HepG2 (cell line): ENCODE results near the gene HSPB2. TPM values are rescaled to one million over a fixed set of nuclear protein-coding genes. Genes with fewer than 3 reads are reported as not detected.

Experiments
- ELF4 ChIP-seq: sonication (generic); formaldehyde crosslinking; IDR thresholded peaks from 2 replicates; pipeline ENCODE4 v1.5.0; 2020; ENCODE audit warnings: missing genetic modification reagents, mild to moderate bottlenecking, moderate library complexity, borderline replicate concordance
- FOXK1 ChIP-seq: sonication (generic); formaldehyde crosslinking; IDR thresholded peaks from 2 replicates; pipeline ENCODE4 v1.4.0; 2020; ENCODE audit warnings: low read depth, missing genetic modification reagents, borderline replicate concordance
- HNF4A ChIP-seq: sonication (generic); formaldehyde crosslinking; IDR thresholded peaks from 2 replicates; pipeline ENCODE4 v1.4.0; 2020; ENCODE audit warnings: missing genetic modification reagents
- IRF2 ChIP-seq: IDR thresholded peaks from 2 replicates; pipeline ENCODE4 v1.6.1; 2018; ENCODE audit warnings: missing genetic modification reagents, missing compliant biosample characterization
- KDM6A ChIP-seq: IDR thresholded peaks from 2 replicates; pipeline ENCODE4 v1.6.1; 2016; ENCODE audit warnings: low read depth
- KLF15 ChIP-seq: sonication (generic); formaldehyde crosslinking; IDR thresholded peaks from 2 replicates; pipeline ENCODE4 v1.8.1; 2023; ENCODE audit warnings: borderline replicate concordance, mild to moderate bottlenecking, inconsistent platforms, missing genetic modification reagents, mixed read lengths
- MAFG ChIP-seq: sonication (generic); formaldehyde crosslinking; IDR thresholded peaks from 2 replicates; pipeline ENCODE4 v1.5.1; 2020; ENCODE audit warnings: mild to moderate bottlenecking, missing genetic modification reagents
- MEIS1 ChIP-seq: sonication (generic); formaldehyde crosslinking; IDR thresholded peaks from 2 replicates; pipeline ENCODE4 v1.9.0; 2021; ENCODE audit warnings: mild to moderate bottlenecking, missing genetic modification reagents, moderate library complexity, borderline replicate concordance
- SMC3 ChIP-seq: IDR thresholded peaks from 2 replicates; pipeline ENCODE4 v1.6.1; 2011; ENCODE audit warnings: low read length, improper control_type of control experiment
- TAF1 ChIP-seq: sonication (generic); formaldehyde crosslinking; IDR thresholded peaks from 2 replicates; pipeline ENCODE4 v1.4.0; 2020; ENCODE audit warnings: missing genetic modification reagents
- TAF15 ChIP-seq: fragments of 200-400 bp; formaldehyde crosslinking; IDR thresholded peaks from one replicate; pipeline ENCODE4 v1.6.1; 2018; ENCODE audit warnings: mild to moderate bottlenecking, low read depth, low read length; ENCODE audit not compliant: poor library complexity, severe bottlenecking
- TGIF2 ChIP-seq: IDR thresholded peaks from 2 replicates; pipeline ENCODE4 v1.6.1; 2016; ENCODE audit warnings: control low read depth, missing compliant biosample characterization
- YEATS4 ChIP-seq: sonication (generic); formaldehyde crosslinking; IDR thresholded peaks from 2 replicates; pipeline ENCODE4 v1.4.0; 2020; ENCODE audit warnings: missing genetic modification reagents, borderline replicate concordance
- ZFP36 ChIP-seq: fragments of 150-350 bp; IDR thresholded peaks from 2 replicates; pipeline ENCODE4 v1.6.1; 2018; ENCODE audit warnings: borderline replicate concordance, low read length, low read depth; ENCODE audit not compliant: partially characterized antibody
- ZFP41 ChIP-seq: sonication (generic); formaldehyde crosslinking; IDR thresholded peaks from 2 replicates; pipeline ENCODE4 v1.4.0; 2020; ENCODE audit warnings: mild to moderate bottlenecking, missing genetic modification reagents, borderline replicate concordance
- ZNF331 ChIP-seq: sonication (generic); formaldehyde crosslinking; IDR thresholded peaks from 2 replicates; pipeline ENCODE4 v1.4.0; 2020; ENCODE audit warnings: missing genetic modification reagents
- ZNF33A ChIP-seq: sonication (generic); formaldehyde crosslinking; IDR thresholded peaks from 2 replicates; pipeline ENCODE4 v1.5.1; 2020; ENCODE audit warnings: missing genetic modification reagents, mild to moderate bottlenecking, moderate library complexity, borderline replicate concordance
- ZNF484 ChIP-seq: sonication (generic); formaldehyde crosslinking; IDR thresholded peaks from 2 replicates; pipeline ENCODE4 v1.5.1; 2020; ENCODE audit warnings: mild to moderate bottlenecking, low read depth, missing genetic modification reagents, borderline replicate concordance
- ZNF598 ChIP-seq: sonication (generic); formaldehyde crosslinking; IDR thresholded peaks from 2 replicates; pipeline ENCODE4 v1.5.1; 2020; ENCODE audit warnings: mild to moderate bottlenecking, missing genetic modification reagents, borderline replicate concordance
- ZNF607 ChIP-seq: sonication (generic); formaldehyde crosslinking; IDR thresholded peaks from 2 replicates; pipeline ENCODE4 v1.5.1; 2020; ENCODE audit warnings: missing genetic modification reagents, mild to moderate bottlenecking, borderline replicate concordance
- ZNF709 ChIP-seq: sonication (generic); formaldehyde crosslinking; IDR thresholded peaks from 2 replicates; pipeline ENCODE4 v1.5.0; 2020; ENCODE audit warnings: mild to moderate bottlenecking, missing genetic modification reagents
- ZZZ3 ChIP-seq: sonication (generic); formaldehyde crosslinking; IDR thresholded peaks from 2 replicates; pipeline ENCODE4 v1.4.0; 2020; ENCODE audit warnings: missing genetic modification reagents, mild to moderate bottlenecking, borderline replicate concordance
- polyA plus RNA-seq, 8 experiments: library from polyadenylated mRNA; depleted of rRNA in 3 of 8; stranded (reverse) in 7 of 8; unstranded in 1 of 8; fragments of >200 nt; fragmentation: Illumina TruSeq in 4 of 8; extraction: Trizol in 4 of 8; gene quantifications; 2 replicates each; pipeline versions ENCODE4 v1.2.1 to v1.2.3, GENCODE V29; 2011 to 2016; ENCODE audit warnings: low read depth in 4 of 8, missing spikeins in 1 of 8, mixed read lengths in 1 of 8; ENCODE audit not compliant: insufficient read depth in 1 of 8
- total RNA-seq, 5 experiments: library from RNA; depleted of rRNA; stranded (reverse); fragments of >200 nt; fragmentation: Illumina TruSeq; extraction: Trizol; gene quantifications; 2 replicates each; pipeline ENCODE4 v1.2.3, GENCODE V29; 2016; ENCODE audit warnings: low read depth in 1 of 5
- TF ChIP-seq, protein P1 (sequence below), 2 experiments: IDR thresholded peaks; 2 replicates each; pipeline ENCODE4 v1.6.1; 2011 to 2012; ENCODE audit warnings: low read length in 2 of 2, borderline replicate concordance in 1 of 2, low read depth in 1 of 2, mild to moderate bottlenecking in 1 of 2, moderate library complexity in 1 of 2
- TF ChIP-seq, protein P2 (sequence below): sonication (generic); formaldehyde crosslinking; IDR thresholded peaks from 2 replicates; pipeline ENCODE4 v1.5.1; 2020; ENCODE audit warnings: mild to moderate bottlenecking, missing genetic modification reagents
- TF ChIP-seq, protein P3 (sequence below): sonication (generic); formaldehyde crosslinking; IDR thresholded peaks from 2 replicates; pipeline ENCODE4 v1.4.0; 2020; ENCODE audit warnings: mild to moderate bottlenecking, missing genetic modification reagents

HSPB2 gene
- total and polyA plus RNA-seq, 2 of the 13 experiments (the other 11 are each of a cell fraction or from before 2014, with no cell fraction given), result 0.04 TPM; not detected in 1

DNA sequence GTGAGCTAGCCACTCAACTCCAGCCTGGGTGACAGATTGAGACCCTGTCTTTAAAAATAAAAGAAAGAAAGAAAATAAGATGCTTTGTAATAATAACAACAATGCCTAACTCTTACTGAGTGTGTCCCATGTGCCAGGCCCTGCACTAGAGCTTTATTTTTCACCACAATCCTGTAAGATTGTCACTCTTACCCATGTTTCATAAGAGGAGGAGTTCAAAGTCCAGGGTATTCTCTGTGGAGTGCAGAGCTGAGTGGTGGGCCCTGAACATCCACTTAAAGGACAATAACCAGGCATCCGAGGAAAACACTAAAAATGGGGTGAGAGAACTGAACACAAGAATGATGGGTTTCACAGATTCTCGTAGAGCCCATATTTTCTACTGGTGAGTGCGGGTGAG lies 5.3 kb downstream of the HSPB2 start (continued):
- TF ChIP-seq ZNF484 (no peak), FOXK1 (CRISPR knock-in tag) (peak; percentile 29; the same call in 1 of the 2 replicates), MAFG (CRISPR knock-in tag) (no peak), ZNF598 (CRISPR knock-in tag) (no peak), TGIF2 (CRISPR knock-in tag) (no peak), HNF4A (CRISPR knock-in tag) (peak; percentile 87), ZFP36 (no peak), ZFP41 (CRISPR knock-in tag) (no peak), SMC3 (no peak), TAF1 (no peak), TAF15 (no peak), ZNF33A (CRISPR knock-in tag) (no peak), ZNF607 (CRISPR knock-in tag) (0 out of 2 replicates have a peak, but pooled peaks have one; percentile 62), ZNF709 (CRISPR knock-in tag) (no peak), ZNF331 (CRISPR knock-in tag) (0 out of 2 replicates have a peak, but pooled peaks have one; percentile 17), IRF2 (no peak), KLF15 (CRISPR knock-in tag) (no peak), KDM6A (CRISPR knock-in tag) (peak; percentile 57; the same call in 1 of the 2 replicates), YEATS4 (CRISPR knock-in tag) (0 out of 2 replicates have a peak, but pooled peaks have one; percentile 18), MEIS1 (CRISPR knock-in tag) (no peak), ELF4 (CRISPR knock-in tag) (no peak), ZZZ3 (CRISPR knock-in tag) (no peak)
- TF ChIP-seq, protein P1, sequence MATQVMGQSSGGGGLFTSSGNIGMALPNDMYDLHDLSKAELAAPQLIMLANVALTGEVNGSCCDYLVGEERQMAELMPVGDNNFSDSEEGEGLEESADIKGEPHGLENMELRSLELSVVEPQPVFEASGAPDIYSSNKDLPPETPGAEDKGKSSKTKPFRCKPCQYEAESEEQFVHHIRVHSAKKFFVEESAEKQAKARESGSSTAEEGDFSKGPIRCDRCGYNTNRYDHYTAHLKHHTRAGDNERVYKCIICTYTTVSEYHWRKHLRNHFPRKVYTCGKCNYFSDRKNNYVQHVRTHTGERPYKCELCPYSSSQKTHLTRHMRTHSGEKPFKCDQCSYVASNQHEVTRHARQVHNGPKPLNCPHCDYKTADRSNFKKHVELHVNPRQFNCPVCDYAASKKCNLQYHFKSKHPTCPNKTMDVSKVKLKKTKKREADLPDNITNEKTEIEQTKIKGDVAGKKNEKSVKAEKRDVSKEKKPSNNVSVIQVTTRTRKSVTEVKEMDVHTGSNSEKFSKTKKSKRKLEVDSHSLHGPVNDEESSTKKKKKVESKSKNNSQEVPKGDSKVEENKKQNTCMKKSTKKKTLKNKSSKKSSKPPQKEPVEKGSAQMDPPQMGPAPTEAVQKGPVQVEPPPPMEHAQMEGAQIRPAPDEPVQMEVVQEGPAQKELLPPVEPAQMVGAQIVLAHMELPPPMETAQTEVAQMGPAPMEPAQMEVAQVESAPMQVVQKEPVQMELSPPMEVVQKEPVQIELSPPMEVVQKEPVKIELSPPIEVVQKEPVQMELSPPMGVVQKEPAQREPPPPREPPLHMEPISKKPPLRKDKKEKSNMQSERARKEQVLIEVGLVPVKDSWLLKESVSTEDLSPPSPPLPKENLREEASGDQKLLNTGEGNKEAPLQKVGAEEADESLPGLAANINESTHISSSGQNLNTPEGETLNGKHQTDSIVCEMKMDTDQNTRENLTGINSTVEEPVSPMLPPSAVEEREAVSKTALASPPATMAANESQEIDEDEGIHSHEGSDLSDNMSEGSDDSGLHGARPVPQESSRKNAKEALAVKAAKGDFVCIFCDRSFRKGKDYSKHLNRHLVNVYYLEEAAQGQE (IDR thresholded peaks at IDR 0.05; ENCODE audit: borderline replicate concordance in 1 of 2, low read depth in 1 of 2, low read length in 2 of 2), result no peak
- TF ChIP-seq, protein P2, sequence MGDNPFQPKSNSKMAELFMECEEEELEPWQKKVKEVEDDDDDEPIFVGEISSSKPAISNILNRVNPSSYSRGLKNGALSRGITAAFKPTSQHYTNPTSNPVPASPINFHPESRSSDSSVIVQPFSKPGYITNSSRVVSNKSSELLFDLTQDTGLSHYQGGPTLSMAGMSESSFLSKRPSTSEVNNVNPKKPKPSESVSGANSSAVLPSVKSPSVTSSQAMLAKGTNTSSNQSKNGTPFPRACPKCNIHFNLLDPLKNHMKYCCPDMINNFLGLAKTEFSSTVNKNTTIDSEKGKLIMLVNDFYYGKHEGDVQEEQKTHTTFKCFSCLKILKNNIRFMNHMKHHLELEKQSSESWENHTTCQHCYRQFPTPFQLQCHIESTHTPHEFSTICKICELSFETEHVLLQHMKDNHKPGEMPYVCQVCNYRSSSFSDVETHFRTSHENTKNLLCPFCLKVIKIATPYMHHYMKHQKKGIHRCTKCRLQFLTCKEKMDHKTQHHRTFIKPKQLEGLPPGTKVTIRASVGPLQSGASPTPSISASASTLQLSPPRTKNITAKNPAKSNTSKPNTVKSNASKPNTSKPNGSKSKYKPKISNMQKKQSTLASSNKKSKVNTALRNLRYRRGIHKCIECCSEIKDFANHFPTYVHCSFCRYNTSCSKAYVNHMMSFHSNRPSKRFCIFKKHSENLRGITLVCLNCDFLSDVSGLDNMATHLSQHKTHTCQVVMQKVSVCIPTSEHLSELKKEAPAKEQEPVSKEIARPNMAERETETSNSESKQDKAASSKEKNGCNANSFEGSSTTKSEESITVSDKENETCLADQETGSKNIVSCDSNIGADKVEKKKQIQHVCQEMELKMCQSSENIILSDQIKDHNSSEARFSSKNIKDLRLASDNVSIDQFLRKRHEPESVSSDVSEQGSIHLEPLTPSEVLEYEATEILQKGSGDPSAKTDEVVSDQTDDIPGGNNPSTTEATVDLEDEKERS (CRISPR knock-in tag), result no peak
- TF ChIP-seq, protein P3, sequence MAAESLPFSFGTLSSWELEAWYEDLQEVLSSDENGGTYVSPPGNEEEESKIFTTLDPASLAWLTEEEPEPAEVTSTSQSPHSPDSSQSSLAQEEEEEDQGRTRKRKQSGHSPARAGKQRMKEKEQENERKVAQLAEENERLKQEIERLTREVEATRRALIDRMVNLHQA (CRISPR knock-in tag), result no peak
